DOHH2 (cell line): ENCODE data around the gene MYH13.

Experiments used
- CTCF ChIP-seq: fragments of 200-600 bp; sonication (generic); IDR thresholded peaks from one replicate; pipeline ENCODE4 v1.5.1; 2014; ENCODE audit warnings: antibody characterized with exemption, mild to moderate bottlenecking, low read depth, low read length; ENCODE audit not compliant: poor library complexity, severe bottlenecking
- EZH2phosphoT487 ChIP-seq: fragments of 200-600 bp; sonication (generic); IDR thresholded peaks from 2 replicates; pipeline ENCODE4 v1.6.1; 2017; ENCODE audit warnings: borderline replicate concordance, mild to moderate bottlenecking, antibody characterized with exemption, low read length, moderate library complexity, mixed read lengths

- TF ChIP-seq CTCF (no peak), EZH2phosphoT487 (no peak)
These were observed 97.4 kb downstream of the MYH13 start for GRCh38 chr17:10275418-10275817.
